Daoy (cell line): ENCODE results near the gene KCNQ1. TPM values are rescaled to one million over a fixed set of nuclear protein-coding genes. Genes with fewer than 3 reads are reported as not detected.

Source experiments
- DNase-seq: peaks from one replicate; pipeline ENCODE4 v3.0.0-alpha.2; 2015; ENCODE audit warnings: low read depth
- total RNA-seq: library from RNA; depleted of rRNA; stranded (reverse); fragments of >200 nt; shearing (Covaris generic); gene quantifications from 2 replicates; pipeline ENCODE4 v1.2.3, GENCODE V29; 2014

Gene KCNQ1
- total RNA-seq, 1 experiment from 2014 or later, result not detected

- no peak for DNase-seq
Observed at GRCh38 chr11:2409611-2410468, 35.0 kb upstream of the KCNQ1 start.

- no peak for DNase-seq
Observed at GRCh38 chr11:2410616-2411015, 34.2 kb upstream of the KCNQ1 start.

- DNase-seq, result no peak
Observed at GRCh38 chr11:2411446-2412305, 33.1 kb upstream of the KCNQ1 start.

- DNase-seq, result no peak
Observed at GRCh38 chr11:2412323-2412722, 32.5 kb upstream of the KCNQ1 start.

- DNase-seq, result no peak
Observed at GRCh38 chr11:2413742-2414579, 30.8 kb upstream of the KCNQ1 start.

GRCh38 chr11:2414616-2415015 is 30.2 kb upstream of the KCNQ1 start:
- DNase-seq, result no peak

GRCh38 chr11:2415171-2415570 is 29.6 kb upstream of the KCNQ1 start:
- no peak for DNase-seq

GRCh38 chr11:2415601-2416380 is 29.0 kb upstream of the KCNQ1 start:
- no peak for DNase-seq

- DNase-seq, result no peak
Observed at GRCh38 chr11:2416765-2417164, 28.0 kb upstream of the KCNQ1 start.

- no peak for DNase-seq
Observed at GRCh38 chr11:2417856-2418692, 26.7 kb upstream of the KCNQ1 start.

GRCh38 chr11:2418693-2419360 is 26.0 kb upstream of the KCNQ1 start:
- DNase-seq, result no peak

- DNase-seq, result peak; percentile 75
Observed at GRCh38 chr11:2419638-2420501, 24.9 kb upstream of the KCNQ1 start.

- peak; percentile 82 for DNase-seq
Observed at GRCh38 chr11:2420502-2421225, 24.1 kb upstream of the KCNQ1 start.

- DNase-seq, result no peak
Observed at GRCh38 chr11:2421226-2421994, 23.4 kb upstream of the KCNQ1 start.

GRCh38 chr11:2421996-2422395 is 22.8 kb upstream of the KCNQ1 start:
- DNase-seq, result no peak

- DNase-seq, result no peak
Observed at GRCh38 chr11:2422461-2423156, 22.2 kb upstream of the KCNQ1 start.
